ACHN (cell line): ENCODE measurements around the gene PLEKHJ1.

ENCODE experiments used
- DNase-seq: peaks from one replicate; pipeline ENCODE4 v3.0.0-alpha.2; 2015
- in situ Hi-C: cut with HindIII; loops from 2 replicates; pipeline ENCODE4 v1.10.0; 2017; ENCODE audit warnings: low sequenced_read_pairs, low pct_ligation_motif_present, low pct_unique_long_range_greater_than_20kb

The PLEKHJ1 gene

GRCh38 chr19:2228157-2229030 is 7.7 kb downstream of the PLEKHJ1 start:
- no peak for DNase-seq
- in situ Hi-C loops: loop anchor here (25.0 kb wide), 1 partner anchor 184 kb away; no protein-coding TSS in a partner anchor

GRCh38 chr19:2227415-2228156 is 8.5 kb downstream of the PLEKHJ1 start:
- in situ Hi-C loops: loop anchor here (25.0 kb wide), 1 partner anchor 185 kb away; no protein-coding TSS in a partner anchor
- DNase-seq: no peak

- in situ Hi-C loops: loop anchor here (25.0 kb wide), 1 partner anchor 185 kb away; no protein-coding TSS in a partner anchor
- no peak for DNase-seq
Observed at GRCh38 chr19:2226840-2227360, 9.2 kb downstream of the PLEKHJ1 start.

GRCh38 chr19:2226051-2226839 is 9.9 kb downstream of the PLEKHJ1 start:
- no peak for DNase-seq
- in situ Hi-C loops: loop anchor here (25.0 kb wide), 1 partner anchor 186 kb away; no protein-coding TSS in a partner anchor

GRCh38 chr19:2225415-2226050 is 10.6 kb downstream of the PLEKHJ1 start:
- no peak for DNase-seq
- in situ Hi-C loops: loop anchor here (25.0 kb wide), 1 partner anchor 187 kb away; no protein-coding TSS in a partner anchor

GRCh38 chr19:2224754-2225349 is 11.3 kb downstream of the PLEKHJ1 start:
- in situ Hi-C loops: loop anchor here (25.0 kb wide), 1 partner anchor 187 kb away; no protein-coding TSS in a partner anchor
- DNase-seq: no peak

GRCh38 chr19:2223959-2224358 is 12.2 kb downstream of the PLEKHJ1 start:
- DNase-seq: no peak
- in situ Hi-C loops: no loop called here

GRCh38 chr19:2223391-2223790 is 12.7 kb downstream of the PLEKHJ1 start:
- DNase-seq: no peak
- in situ Hi-C loops: no loop called here

- in situ Hi-C loops: no loop called here
- DNase-seq: no peak
Observed at GRCh38 chr19:2221918-2222317, 14.2 kb downstream of the PLEKHJ1 start.

- no peak for DNase-seq
- in situ Hi-C loops: no loop called here
Observed at GRCh38 chr19:2221250-2221831, 14.8 kb downstream of the PLEKHJ1 start.

GRCh38 chr19:2219726-2220125 is 16.4 kb downstream of the PLEKHJ1 start:
- in situ Hi-C loops: no loop called here
- DNase-seq: no peak

- DNase-seq: no peak
- in situ Hi-C loops: no loop called here
Observed at GRCh38 chr19:2217591-2217990, 18.5 kb downstream of the PLEKHJ1 start.

- in situ Hi-C loops: no loop called here
Observed at GRCh38 chr19:2216361-2217225, 19.5 kb downstream of the PLEKHJ1 start.

GRCh38 chr19:2215281-2215751 is 20.8 kb downstream of the PLEKHJ1 start:
- DNase-seq: no peak
- in situ Hi-C loops: no loop called here

More at GRCh38 chr19:2216361-2217225, 19.5 kb downstream of the PLEKHJ1 start:
- no peak for DNase-seq

GRCh38 chr19:2214251-2214650 is 21.9 kb downstream of the PLEKHJ1 start:
- DNase-seq: no peak
- in situ Hi-C loops: no loop called here

- in situ Hi-C loops: no loop called here
- no peak for DNase-seq
Observed at GRCh38 chr19:2213799-2214198, 22.3 kb downstream of the PLEKHJ1 start.
